A673 (cell line): ENCODE measurements around the gene MEG3.

Experiments
- EZH2 ChIP-seq: fragments of 200-600 bp; sonication (generic); IDR thresholded peaks from 2 replicates; pipeline ENCODE4 v1.6.1; 2017; ENCODE audit warnings: borderline replicate concordance, low read depth, mild to moderate bottlenecking, mixed read lengths, antibody characterized with exemption, low read length; ENCODE audit not compliant: poor library complexity, severe bottlenecking
- TF ChIP-seq, protein P1 (sequence below): fragments of 300-800, 200-600 bp; sonication (generic); conservative IDR thresholded peaks from 2 replicates; pipeline ENCODE4 v1.5.1; 2017; ENCODE audit warnings: low read depth, mild to moderate bottlenecking, antibody characterized with exemption, low read length, moderate library complexity, mixed read lengths

DNA sequence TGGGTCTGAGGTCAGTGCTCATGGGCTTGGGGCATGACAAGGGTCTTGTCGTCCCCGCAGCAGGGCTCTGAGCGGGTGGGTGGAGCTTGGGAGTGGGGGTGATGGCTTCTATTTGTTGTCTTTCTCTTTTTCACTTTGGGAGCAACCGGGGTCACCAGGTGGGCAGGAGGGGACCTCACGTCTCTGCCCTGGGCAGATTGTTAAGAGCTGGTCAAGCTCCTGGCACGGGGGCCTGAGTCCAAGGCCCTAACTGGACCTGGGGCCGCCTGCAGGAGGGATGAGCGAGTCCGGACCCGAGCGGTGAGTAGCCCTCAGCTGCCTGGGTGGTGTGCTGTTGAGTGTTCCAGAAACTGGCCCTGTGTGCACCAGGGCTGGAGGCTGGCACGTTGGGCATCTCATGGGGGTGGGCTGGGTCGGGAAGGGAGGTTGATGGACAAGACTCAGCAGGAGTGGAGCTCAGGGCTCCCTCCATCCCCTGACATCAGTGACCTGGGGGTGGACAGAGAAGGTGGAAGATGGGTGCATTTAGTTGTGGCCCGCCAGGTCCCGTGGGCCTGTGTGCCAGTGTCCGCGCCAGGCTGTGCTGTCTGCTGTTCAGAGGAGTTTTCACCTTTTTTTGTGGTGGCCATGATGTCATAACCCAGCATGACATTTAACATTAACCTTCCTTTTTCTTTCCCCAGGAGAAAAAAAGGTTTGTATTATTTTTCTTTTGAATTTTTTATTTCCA is 50.1 kb downstream of the MEG3 start:
- TF ChIP-seq, protein P1, sequence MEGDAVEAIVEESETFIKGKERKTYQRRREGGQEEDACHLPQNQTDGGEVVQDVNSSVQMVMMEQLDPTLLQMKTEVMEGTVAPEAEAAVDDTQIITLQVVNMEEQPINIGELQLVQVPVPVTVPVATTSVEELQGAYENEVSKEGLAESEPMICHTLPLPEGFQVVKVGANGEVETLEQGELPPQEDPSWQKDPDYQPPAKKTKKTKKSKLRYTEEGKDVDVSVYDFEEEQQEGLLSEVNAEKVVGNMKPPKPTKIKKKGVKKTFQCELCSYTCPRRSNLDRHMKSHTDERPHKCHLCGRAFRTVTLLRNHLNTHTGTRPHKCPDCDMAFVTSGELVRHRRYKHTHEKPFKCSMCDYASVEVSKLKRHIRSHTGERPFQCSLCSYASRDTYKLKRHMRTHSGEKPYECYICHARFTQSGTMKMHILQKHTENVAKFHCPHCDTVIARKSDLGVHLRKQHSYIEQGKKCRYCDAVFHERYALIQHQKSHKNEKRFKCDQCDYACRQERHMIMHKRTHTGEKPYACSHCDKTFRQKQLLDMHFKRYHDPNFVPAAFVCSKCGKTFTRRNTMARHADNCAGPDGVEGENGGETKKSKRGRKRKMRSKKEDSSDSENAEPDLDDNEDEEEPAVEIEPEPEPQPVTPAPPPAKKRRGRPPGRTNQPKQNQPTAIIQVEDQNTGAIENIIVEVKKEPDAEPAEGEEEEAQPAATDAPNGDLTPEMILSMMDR: no peak
- no peak for TF ChIP-seq EZH2
